CD4-positive, alpha-beta memory T cell (primary cell): Measurements from ENCODE around the gene MICAL2. TPM values are rescaled to one million over a fixed set of nuclear protein-coding genes. Genes with fewer than 3 reads are reported as not detected.

Experiments used
- CTCF ChIA-PET: fragments of 350-600 bp; sonication (Branson Sonifier 250); formaldehyde crosslinking; loops from one replicate; lab custom pipeline; 2021; ENCODE audit warnings: inconsistent platforms; ENCODE audit not compliant: partially characterized antibody; lab: Charles Lee
- POLR2A ChIA-PET: fragments of 350-600 bp; sonication (Branson Sonifier 250); formaldehyde crosslinking; loops from one replicate; lab custom pipeline; 2021; ENCODE audit not compliant: partially characterized antibody; lab: Charles Lee
- DNase-seq, 5 donors: peaks; one replicate each; pipeline versions ENCODE4 v3.0.0 to v3.0.0-alpha.2; 2020 to 2022; ENCODE audit warnings: mixed read lengths in 1 of 5
- H3K27ac ChIP-seq: one replicate; pipeline ENCODE4 v1.7.0; 2013; ENCODE audit warnings: low read depth, low read length
- H3K27me3 ChIP-seq: 2 replicates; pipeline ENCODE4 v1.7.0; 2013; ENCODE audit warnings: mild to moderate bottlenecking, low read length, moderate library complexity; ENCODE audit not compliant: insufficient read depth
- H3K36me3 ChIP-seq: 2 replicates; pipeline ENCODE4 v1.7.0; 2013; ENCODE audit warnings: mild to moderate bottlenecking, low read length, moderate library complexity; ENCODE audit not compliant: insufficient read depth
- H3K4me1 ChIP-seq: 2 replicates; pipeline ENCODE4 v1.7.0; 2013; ENCODE audit warnings: mild to moderate bottlenecking, low read length, moderate library complexity; ENCODE audit not compliant: insufficient read depth
- H3K4me3 ChIP-seq, 2 donors: one replicate each; pipeline ENCODE4 v1.7.0; 2013; ENCODE audit warnings: low read length in 2 of 2, mild to moderate bottlenecking in 1 of 2
- H3K9me3 ChIP-seq, 2 donors: one replicate each; pipeline ENCODE4 v1.7.0; 2013; ENCODE audit warnings: low read length in 2 of 2, control low read depth in 1 of 2; ENCODE audit not compliant: control insufficient read depth in 1 of 2
- H3K27ac Mint-ChIP-seq, 7 donors: one replicate each; pipeline ENCODE4 v1.8.0; 2020 to 2021; ENCODE audit warnings: mixed read lengths in 7 of 7, mild to moderate bottlenecking in 6 of 7, inconsistent platforms in 3 of 7, moderate library complexity in 3 of 7
- H3K27me3 Mint-ChIP-seq, 2 donors: one replicate each; pipeline ENCODE4 v1.8.0; 2020 to 2021; ENCODE audit warnings: mixed read lengths in 2 of 2
- H3K36me3 Mint-ChIP-seq, 2 donors: one replicate each; pipeline ENCODE4 v1.8.0; 2020 to 2021; ENCODE audit warnings: mixed read lengths in 2 of 2, inconsistent platforms in 1 of 2, mild to moderate bottlenecking in 1 of 2
- H3K4me1 Mint-ChIP-seq, 4 donors: one replicate each; pipeline ENCODE4 v1.8.0; 2020 to 2021; ENCODE audit warnings: mixed read lengths in 4 of 4, mild to moderate bottlenecking in 1 of 4
- H3K4me3 Mint-ChIP-seq, 8 donors: one replicate each; pipeline ENCODE4 v1.8.0; 2020 to 2021; ENCODE audit warnings: mixed read lengths in 8 of 8, mild to moderate bottlenecking in 7 of 8, moderate library complexity in 6 of 8, inconsistent platforms in 3 of 8
- H3K9me3 Mint-ChIP-seq, 8 donors: one replicate each; pipeline ENCODE4 v1.8.0; 2020 to 2021; ENCODE audit warnings: mixed read lengths in 8 of 8, mild to moderate bottlenecking in 5 of 8, inconsistent platforms in 3 of 8, moderate library complexity in 1 of 8
- intact Hi-C: fragments of 100-400 bp; cut with micrococcal nuclease; formaldehyde crosslinking; loops from one replicate; pipeline ENCODE4 v1.15.1; 2023
- polyA plus RNA-seq, 2 donors: library from polyadenylated mRNA; unstranded; fragments of 300-500 nt; fragmentation: Illumina TruSeq; gene quantifications; one replicate each; pipeline ENCODE4 v1.2.3, GENCODE V29; 2021
- total RNA-seq, 2 experiments: library from RNA; stranded (reverse); gene quantifications; one replicate each; pipeline ENCODE4 v1.2.3, GENCODE V29; 2021

Gene MICAL2
- total and polyA plus RNA-seq, 4 experiments from 2014 or later: 10.9 to 38.8 (median 28.2) TPM

GRCh38 chr11:12126344-12127019 lies 16.1 kb downstream of the MICAL2 start:
- intact Hi-C loops: no loop called here
- no peaks in the 10 kb centered on the region for H3K27me3 ChIP-seq
- peaks cover 0 to 2% (median 0%) of the 10 kb centered on the region in 8 donors for H3K9me3 Mint-ChIP-seq
- no peak overlapping the region for H3K4me3 ChIP-seq
- H3K27ac Mint-ChIP-seq: peak overlapping the region in 4 of 7 donors; percentile 12 to 62 (median 32)
- no peaks in the 10 kb centered on the region for H3K36me3 ChIP-seq
- peaks cover 0 to 6% of the 10 kb centered on the region in 2 donors for H3K36me3 Mint-ChIP-seq
- H3K9me3 ChIP-seq: no peaks in the 10 kb centered on the region
- H3K27me3 Mint-ChIP-seq: no peaks in the 10 kb centered on the region
- ChIA-PET POLR2A (no interaction called here), CTCF (interaction anchor here (1.2 kb wide), 1 partner anchor 14 kb away, joined by 3 read pairs; no protein-coding TSS in a partner anchor)
- H3K4me1 ChIP-seq: peaks cover 24% of the 10 kb centered on the region
- DNase-seq: no peak
- H3K27ac ChIP-seq: no peak overlapping the region
- H3K4me3 Mint-ChIP-seq: no peak overlapping the region
- H3K4me1 Mint-ChIP-seq: peaks cover 18 to 34% (median 24%) of the 10 kb centered on the region in 4 donors

GRCh38 chr11:12127206-12127898 lies 17.0 kb downstream of the MICAL2 start:
- no peak overlapping the region for H3K4me3 ChIP-seq
- intact Hi-C loops: no loop called here
- Mint-ChIP-seq H3K27ac (peak overlapping the region in 4 of 7 donors; percentile 4 to 62 (median 24)), H3K9me3 (peaks cover 0 to 2% (median 0%) of the 10 kb centered on the region in 8 donors), H3K4me1 (peaks cover 18 to 30% (median 22%) of the 10 kb centered on the region in 4 donors), H3K36me3 (peaks cover 0 to 7% of the 10 kb centered on the region in 2 donors), H3K27me3 (no peaks in the 10 kb centered on the region), H3K4me3 (no peak overlapping the region)
- H3K36me3 ChIP-seq: no peaks in the 10 kb centered on the region
- H3K9me3 ChIP-seq: no peaks in the 10 kb centered on the region
- H3K27me3 ChIP-seq: no peaks in the 10 kb centered on the region
- H3K4me1 ChIP-seq: peaks cover 21% of the 10 kb centered on the region
- ChIA-PET CTCF (interaction anchor here (1.2 kb wide), 1 partner anchor 13 kb away, joined by 3 read pairs; no protein-coding TSS in a partner anchor), POLR2A (no interaction called here)
- DNase-seq: no peak
- no peak overlapping the region for H3K27ac ChIP-seq

- CTCF ChIA-PET: no interaction called here
These were observed 17.9 kb downstream of the MICAL2 start for GRCh38 chr11:12128301-12128751.

GRCh38 chr11:12129227-12129626 lies 18.8 kb downstream of the MICAL2 start:
- peaks cover 24% of the 10 kb centered on the region for H3K4me1 ChIP-seq
- no peaks in the 10 kb centered on the region for H3K27me3 ChIP-seq
- H3K9me3 ChIP-seq: no peaks in the 10 kb centered on the region
- Mint-ChIP-seq H3K4me3 (no peak overlapping the region), H3K4me1 (peaks cover 26 to 42% (median 32%) of the 10 kb centered on the region in 4 donors), H3K36me3 (peaks cover 0 to 7% of the 10 kb centered on the region in 2 donors), H3K9me3 (peaks cover 0 to 2% (median 0%) of the 10 kb centered on the region in 8 donors), H3K27me3 (no peaks in the 10 kb centered on the region), H3K27ac (peak overlapping the region in 1 of 7 donors; percentile 63)
- DNase-seq: no peak
- no peak overlapping the region for H3K4me3 ChIP-seq
- H3K27ac ChIP-seq: no peak overlapping the region
- intact Hi-C loops: no loop called here
- no peaks in the 10 kb centered on the region for H3K36me3 ChIP-seq
- CTCF ChIA-PET: interaction anchor here (0.7 kb wide), 1 partner anchor 95 kb away, joined by 6 read pairs; no protein-coding TSS in a partner anchor
- POLR2A ChIA-PET: interaction anchor here (0.8 to 1.2 kb wide), 2 partner anchors 10 to 68 kb away, joined by 3 read pairs; no protein-coding TSS in a partner anchor

More at GRCh38 chr11:12128301-12128751, 17.9 kb downstream of the MICAL2 start:
- H3K4me3 ChIP-seq: no peak overlapping the region
- no peaks in the 10 kb centered on the region for H3K9me3 ChIP-seq
- Mint-ChIP-seq H3K27ac (peak overlapping the region in 1 of 7 donors; percentile 1), H3K4me1 (peaks cover 19 to 38% (median 27%) of the 10 kb centered on the region in 4 donors), H3K27me3 (no peaks in the 10 kb centered on the region), H3K4me3 (no peak overlapping the region), H3K36me3 (peaks cover 0 to 7% of the 10 kb centered on the region in 2 donors), H3K9me3 (peaks cover 0 to 2% (median 0%) of the 10 kb centered on the region in 8 donors)
- no peaks in the 10 kb centered on the region for H3K27me3 ChIP-seq
- DNase-seq: no peak
- H3K27ac ChIP-seq: no peak overlapping the region
- POLR2A ChIA-PET: no interaction called here
- peaks cover 23% of the 10 kb centered on the region for H3K4me1 ChIP-seq
- intact Hi-C loops: no loop called here
- H3K36me3 ChIP-seq: no peaks in the 10 kb centered on the region

GRCh38 chr11:12130180-12130980 lies 20.0 kb downstream of the MICAL2 start:
- intact Hi-C loops: no loop called here
- Mint-ChIP-seq H3K4me1 (peaks cover 23 to 37% (median 30%) of the 10 kb centered on the region in 4 donors), H3K36me3 (peaks cover 0 to 7% of the 10 kb centered on the region in 2 donors), H3K9me3 (peaks cover 0 to 2% (median 0%) of the 10 kb centered on the region in 8 donors), H3K4me3 (no peak overlapping the region), H3K27ac (peak overlapping the region in 2 of 7 donors; percentile 28 to 65), H3K27me3 (no peaks in the 10 kb centered on the region)
- peaks cover 19% of the 10 kb centered on the region for H3K4me1 ChIP-seq
- H3K4me3 ChIP-seq: no peak overlapping the region
- no peaks in the 10 kb centered on the region for H3K36me3 ChIP-seq
- POLR2A ChIA-PET: interaction anchor here (0.6 to 1.2 kb wide), 2 partner anchors 9 to 10 kb away, joined by 3 read pairs; no protein-coding TSS in a partner anchor
- H3K27me3 ChIP-seq: no peaks in the 10 kb centered on the region
- no peak for DNase-seq
- H3K9me3 ChIP-seq: no peaks in the 10 kb centered on the region
- CTCF ChIA-PET: interaction anchor here (0.7 kb wide), 1 partner anchor 93 kb away, joined by 6 read pairs; no protein-coding TSS in a partner anchor
- no peak overlapping the region for H3K27ac ChIP-seq

- no peaks in the 10 kb centered on the region for H3K9me3 ChIP-seq
- DNase-seq: no peak
- H3K4me1 Mint-ChIP-seq: peaks cover 19 to 35% (median 24%) of the 10 kb centered on the region in 4 donors
- CTCF ChIA-PET: interaction anchor here (2.8 kb wide), 1 partner anchor 104 kb away, joined by 10 read pairs; no protein-coding TSS in a partner anchor
- no peaks in the 10 kb centered on the region for H3K27me3 ChIP-seq
- H3K9me3 Mint-ChIP-seq: peaks cover 0 to 2% (median 0%) of the 10 kb centered on the region in 8 donors
- intact Hi-C loops: no loop called here
- H3K4me3 Mint-ChIP-seq: no peak overlapping the region
- no peaks in the 10 kb centered on the region for H3K36me3 ChIP-seq
- no peak overlapping the region for H3K27ac ChIP-seq
- no peaks in the 10 kb centered on the region for H3K27me3 Mint-ChIP-seq
- no peak overlapping the region for H3K4me3 ChIP-seq
- H3K4me1 ChIP-seq: peaks cover 13% of the 10 kb centered on the region
- peak overlapping the region in 3 of 7 donors; percentile 3 to 85 (median 6) for H3K27ac Mint-ChIP-seq
- POLR2A ChIA-PET: no interaction called here
- H3K36me3 Mint-ChIP-seq: peaks cover 0 to 6% of the 10 kb centered on the region in 2 donors
These were observed 21.8 kb downstream of the MICAL2 start for GRCh38 chr11:12131943-12132789.
